Adrenal gland (tissue), 5 donors: ENCODE data around the gene LAG3.

ENCODE experiments used
- POLR2A ChIP-seq, 2 donors: fragments of 450-650 bp; IDR thresholded peaks; one replicate each; pipeline ENCODE4 v1.6.1; 2017; ENCODE audit warnings: antibody characterized with exemption in 2 of 2, mild to moderate bottlenecking in 2 of 2, moderate library complexity in 1 of 2
- TF ChIP-seq, protein P1 (sequence below), 6 experiments: fragments of 450-650 bp in 4 of 6; fragments of 200-600 bp in 2 of 6; sonication (generic) in 1 of 6; IDR thresholded peaks; 1 replicate in 5 of 6; 2 replicates in 1 of 6; pipeline versions ENCODE4 v1.5.1 to v1.8.0; 2016 to 2021; ENCODE audit warnings: antibody characterized with exemption in 6 of 6, mild to moderate bottlenecking in 2 of 6, moderate library complexity in 1 of 6
- donor health status: DM: no; HTN: no; CAD: no.

DNA sequence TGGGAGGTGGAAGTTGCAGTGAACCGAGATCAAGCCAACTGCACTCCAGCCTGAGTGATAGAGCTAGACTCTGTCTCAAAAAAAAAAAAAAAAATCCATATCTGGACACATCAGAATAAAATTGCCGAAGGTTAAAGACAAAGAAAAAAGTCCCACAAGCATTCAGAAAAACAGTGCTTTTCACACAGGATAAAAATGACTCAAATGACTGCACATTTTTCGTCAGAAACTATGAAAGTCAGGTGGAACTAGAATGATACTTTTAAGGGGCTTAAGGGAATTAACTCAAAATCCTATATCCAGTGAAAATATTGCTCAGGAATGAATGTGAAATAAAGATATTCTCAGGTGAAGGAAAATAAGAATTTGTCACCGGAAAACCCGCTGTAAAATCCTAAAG is 35.6 kb upstream of the LAG3 start:
- TF ChIP-seq, protein P1, sequence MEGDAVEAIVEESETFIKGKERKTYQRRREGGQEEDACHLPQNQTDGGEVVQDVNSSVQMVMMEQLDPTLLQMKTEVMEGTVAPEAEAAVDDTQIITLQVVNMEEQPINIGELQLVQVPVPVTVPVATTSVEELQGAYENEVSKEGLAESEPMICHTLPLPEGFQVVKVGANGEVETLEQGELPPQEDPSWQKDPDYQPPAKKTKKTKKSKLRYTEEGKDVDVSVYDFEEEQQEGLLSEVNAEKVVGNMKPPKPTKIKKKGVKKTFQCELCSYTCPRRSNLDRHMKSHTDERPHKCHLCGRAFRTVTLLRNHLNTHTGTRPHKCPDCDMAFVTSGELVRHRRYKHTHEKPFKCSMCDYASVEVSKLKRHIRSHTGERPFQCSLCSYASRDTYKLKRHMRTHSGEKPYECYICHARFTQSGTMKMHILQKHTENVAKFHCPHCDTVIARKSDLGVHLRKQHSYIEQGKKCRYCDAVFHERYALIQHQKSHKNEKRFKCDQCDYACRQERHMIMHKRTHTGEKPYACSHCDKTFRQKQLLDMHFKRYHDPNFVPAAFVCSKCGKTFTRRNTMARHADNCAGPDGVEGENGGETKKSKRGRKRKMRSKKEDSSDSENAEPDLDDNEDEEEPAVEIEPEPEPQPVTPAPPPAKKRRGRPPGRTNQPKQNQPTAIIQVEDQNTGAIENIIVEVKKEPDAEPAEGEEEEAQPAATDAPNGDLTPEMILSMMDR (IDR thresholded peaks at IDR 0.05), result no peak
- no peak for TF ChIP-seq POLR2A (IDR thresholded peaks at IDR 0.05)
